Activated naive CD4-positive, alpha-beta T cell (primary cell): Measurements from ENCODE around the gene PLEKHG5.
A peak's percentile ranks its signal among the peaks of the same experiment; 100 is the strongest.

Experiments used
- DNase-seq, 4 experiments: peaks; one replicate each; lab custom pipeline; 2025; lab: John Stamatoyannopoulos, UW

PLEKHG5 gene

DNA sequence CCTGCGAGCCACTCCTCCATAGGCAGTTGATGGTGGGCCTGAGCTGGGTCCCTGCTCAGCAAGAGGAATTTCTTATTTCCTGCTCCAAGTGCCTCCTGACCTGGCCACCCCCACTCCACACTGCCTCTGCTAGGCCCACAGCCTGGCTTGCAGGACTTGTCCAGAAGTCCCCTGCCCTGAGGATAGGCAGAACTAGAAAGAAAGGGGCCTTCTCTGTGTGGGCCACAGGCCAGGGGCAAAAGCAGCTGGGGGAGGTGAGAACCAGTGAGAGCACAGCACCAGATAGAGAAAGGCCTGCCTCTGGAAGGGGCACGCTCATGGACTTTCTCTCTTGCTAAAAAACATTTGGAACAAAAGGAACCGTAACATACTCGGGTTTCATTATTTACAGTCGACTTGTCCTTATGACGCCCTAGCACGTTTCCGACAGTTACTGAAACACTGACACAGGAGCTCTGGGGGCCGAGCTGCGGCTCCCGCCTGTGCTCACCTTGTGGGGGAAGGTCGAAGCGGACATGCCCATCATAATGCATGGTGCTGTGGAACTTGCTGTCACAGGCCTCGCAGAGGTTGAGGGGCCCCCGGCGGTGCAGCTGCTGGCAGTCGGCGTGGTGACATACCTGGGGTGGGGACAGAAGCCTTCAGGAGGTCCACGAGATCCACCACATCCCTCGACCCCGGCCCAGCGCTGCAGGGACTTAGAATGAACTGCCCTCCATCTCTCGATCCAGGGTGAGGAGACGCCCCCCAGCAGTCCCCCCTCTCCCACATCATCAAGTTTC, 14.2 kb downstream of the PLEKHG5 start:
- no peak for DNase-seq

DNA sequence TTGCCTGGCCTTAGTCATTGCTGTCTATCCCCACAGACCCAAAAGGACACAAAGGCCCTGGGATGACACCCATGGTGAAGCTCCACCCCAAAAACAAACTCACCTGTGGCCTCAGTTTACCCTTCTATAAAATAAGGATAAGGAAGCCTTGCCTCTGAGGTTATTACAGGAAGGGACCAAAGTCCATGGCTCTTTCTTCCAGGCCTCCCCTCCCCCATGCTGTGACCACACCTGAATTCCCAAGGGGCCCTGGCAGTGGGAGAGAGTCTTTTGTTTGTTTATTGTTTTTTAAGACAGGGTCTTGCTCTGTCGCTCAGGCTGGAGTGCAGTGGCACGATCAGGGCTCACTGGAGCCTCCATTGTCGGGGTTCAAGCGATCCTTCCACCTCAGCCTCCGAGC, 15.0 kb downstream of the PLEKHG5 start:
- DNase-seq = no peak

DNA sequence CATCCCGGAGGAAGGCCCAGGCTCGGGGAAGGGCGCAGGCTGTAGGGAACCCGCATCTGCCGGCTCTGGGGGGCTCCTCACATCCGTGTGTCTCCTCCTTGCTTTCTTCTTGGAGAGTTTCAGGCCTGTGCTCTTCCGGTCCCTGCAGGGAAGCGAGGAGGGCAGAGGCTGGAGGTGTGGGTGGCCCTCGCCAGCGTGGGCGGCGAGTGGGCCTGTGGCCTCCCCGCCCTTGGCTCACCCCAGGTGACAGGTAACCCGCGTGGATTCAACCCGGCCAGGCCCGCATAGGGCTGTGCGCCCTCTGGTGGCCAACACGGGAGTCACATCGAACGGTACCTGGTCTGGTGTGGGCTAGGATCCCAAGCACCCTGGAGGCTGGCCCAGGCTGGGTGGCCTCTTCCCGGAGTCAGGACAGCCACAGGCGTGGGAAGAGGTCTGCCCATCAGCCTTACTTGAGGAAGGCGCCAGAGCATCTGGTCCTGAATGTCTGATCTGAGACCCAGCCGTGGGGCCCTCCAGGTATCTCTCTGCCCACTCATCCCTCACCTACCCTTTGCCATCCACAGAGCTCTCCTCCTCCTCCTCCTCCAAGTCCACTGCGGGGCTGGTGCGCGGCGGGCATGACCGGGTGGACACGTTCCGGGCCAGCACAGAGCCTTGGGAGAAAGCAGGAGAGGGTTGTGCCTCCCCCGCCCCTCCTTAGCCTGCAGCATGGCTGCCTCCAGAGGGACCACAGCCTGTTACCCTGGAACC, 15.9 kb downstream of the PLEKHG5 start:
- peak; percentile 55 to 79 (median 74) for DNase-seq

DNA sequence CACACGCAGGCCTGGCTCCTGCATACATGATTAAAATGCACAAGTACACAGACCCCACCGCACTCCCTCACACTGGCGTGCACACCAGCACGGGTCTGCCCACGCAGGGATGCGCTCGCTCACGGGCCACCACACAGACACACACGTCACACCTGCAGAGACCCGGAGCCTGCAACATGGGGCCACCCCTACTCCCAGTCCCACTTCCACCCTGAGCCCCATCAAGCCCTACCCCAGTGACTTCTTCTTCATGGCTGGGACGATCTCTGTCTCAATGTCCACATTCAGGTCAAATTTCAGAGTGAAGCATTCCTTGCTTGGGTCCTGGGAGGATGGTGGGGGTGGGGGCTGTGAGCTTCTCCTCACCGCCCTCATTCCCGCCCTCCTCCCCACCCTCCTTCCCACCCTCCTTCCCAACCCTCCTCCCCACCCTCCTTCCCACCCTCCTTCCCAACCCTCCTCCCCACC, 16.6 kb downstream of the PLEKHG5 start:
- no peak for DNase-seq

DNA sequence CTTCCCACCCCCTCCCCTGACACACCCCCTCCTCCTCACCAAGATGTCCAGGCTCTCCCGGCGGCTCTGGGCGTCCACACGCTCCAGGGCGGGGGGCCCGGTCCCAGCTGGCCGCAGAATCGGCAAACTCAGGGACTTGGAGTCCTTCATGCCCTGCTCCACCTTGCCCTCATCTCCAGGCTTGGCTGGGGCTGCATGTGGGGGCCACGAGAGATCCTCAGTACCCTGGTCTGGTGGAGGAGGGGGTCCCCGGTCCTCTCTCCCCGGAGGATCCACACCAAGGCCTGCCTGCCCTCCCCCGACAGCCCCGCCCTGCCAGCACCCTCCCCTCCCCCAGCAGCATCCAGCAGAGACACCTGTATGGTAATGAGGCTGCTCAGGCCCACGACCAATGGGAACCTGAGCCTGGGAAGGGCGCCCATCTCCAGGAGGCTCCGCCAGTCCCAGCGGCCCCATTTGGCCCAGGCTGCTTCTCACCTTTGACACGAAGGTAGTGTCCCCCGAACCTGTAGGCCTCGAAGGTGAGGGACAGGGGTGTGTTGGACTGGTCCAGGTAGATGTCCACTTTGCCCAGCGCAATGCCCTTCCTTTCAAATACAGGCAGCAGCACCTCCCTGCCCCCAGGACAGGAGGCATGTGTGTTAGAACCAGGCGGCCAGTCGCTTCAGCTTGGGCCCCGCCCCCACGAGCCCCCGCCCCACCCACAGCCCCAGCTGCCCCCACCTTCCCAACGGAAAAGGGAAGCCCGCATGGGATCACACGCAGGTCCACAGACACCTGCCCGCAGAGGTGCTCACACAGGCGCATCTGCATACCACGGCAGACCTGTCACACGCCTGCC, 17.3 kb downstream of the PLEKHG5 start:
- DNase-seq = no peak

DNA sequence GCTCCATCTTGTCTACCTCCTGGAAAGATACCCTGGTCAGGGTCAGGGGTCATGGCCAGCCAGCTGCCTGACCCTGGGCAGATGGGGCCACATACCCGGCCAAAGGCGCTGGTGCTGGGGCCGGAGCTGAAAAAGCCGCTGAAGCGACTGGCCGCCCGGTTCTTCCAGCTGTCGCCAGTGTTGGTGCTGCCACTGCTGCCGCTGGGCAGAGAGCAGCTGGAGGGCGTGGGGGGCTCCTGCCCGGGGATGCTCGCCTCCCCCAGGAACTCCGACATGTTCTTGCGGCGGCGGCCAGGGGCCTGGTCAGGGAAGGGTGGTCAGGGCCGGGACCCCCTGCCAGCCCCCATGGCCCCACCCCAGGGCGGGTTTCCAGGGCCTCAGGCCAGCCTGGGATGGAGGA, 18.3 kb downstream of the PLEKHG5 start:
- no peak for DNase-seq

DNA sequence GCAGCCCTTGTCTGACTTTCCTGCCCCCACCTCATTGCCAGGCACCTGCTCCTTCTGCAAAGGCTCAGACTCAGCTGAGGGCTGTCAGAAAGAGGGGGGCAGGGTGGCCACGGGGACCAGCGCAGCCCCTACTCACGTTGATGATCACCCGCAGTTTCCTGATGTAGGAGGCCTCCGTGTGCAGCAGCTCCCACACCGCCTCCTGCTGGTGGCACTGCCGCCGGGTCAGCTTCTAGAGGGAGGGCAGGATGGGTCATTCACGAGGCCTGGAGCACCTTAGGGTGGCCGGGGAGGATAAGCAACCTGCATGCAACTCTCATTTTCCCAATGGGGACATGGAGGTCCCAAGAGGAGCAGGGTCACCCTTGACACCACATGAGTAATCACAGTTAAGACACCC, 19.1 kb downstream of the PLEKHG5 start:
- no peak for DNase-seq

DNA sequence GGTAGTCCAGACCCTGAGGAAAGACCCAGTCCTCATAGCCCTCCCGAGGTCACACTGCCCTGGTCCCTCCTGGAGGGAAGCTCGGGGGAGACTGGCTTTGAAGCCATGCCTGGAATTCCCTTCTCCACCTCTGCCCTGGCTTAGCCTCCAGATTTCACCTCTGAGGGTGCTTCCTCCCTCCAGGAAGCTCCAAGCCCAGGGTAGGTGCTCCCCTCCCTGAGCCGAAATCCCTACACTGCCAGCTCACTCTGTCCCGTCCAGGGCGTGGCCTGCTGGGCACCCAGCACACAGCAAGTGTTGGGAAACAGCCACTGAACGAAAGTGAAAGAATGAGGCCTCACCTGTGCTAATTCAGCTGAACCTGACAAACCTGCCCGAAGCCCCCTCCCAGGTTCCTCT, 19.5 kb downstream of the PLEKHG5 start:
- DNase-seq = no peak

DNA sequence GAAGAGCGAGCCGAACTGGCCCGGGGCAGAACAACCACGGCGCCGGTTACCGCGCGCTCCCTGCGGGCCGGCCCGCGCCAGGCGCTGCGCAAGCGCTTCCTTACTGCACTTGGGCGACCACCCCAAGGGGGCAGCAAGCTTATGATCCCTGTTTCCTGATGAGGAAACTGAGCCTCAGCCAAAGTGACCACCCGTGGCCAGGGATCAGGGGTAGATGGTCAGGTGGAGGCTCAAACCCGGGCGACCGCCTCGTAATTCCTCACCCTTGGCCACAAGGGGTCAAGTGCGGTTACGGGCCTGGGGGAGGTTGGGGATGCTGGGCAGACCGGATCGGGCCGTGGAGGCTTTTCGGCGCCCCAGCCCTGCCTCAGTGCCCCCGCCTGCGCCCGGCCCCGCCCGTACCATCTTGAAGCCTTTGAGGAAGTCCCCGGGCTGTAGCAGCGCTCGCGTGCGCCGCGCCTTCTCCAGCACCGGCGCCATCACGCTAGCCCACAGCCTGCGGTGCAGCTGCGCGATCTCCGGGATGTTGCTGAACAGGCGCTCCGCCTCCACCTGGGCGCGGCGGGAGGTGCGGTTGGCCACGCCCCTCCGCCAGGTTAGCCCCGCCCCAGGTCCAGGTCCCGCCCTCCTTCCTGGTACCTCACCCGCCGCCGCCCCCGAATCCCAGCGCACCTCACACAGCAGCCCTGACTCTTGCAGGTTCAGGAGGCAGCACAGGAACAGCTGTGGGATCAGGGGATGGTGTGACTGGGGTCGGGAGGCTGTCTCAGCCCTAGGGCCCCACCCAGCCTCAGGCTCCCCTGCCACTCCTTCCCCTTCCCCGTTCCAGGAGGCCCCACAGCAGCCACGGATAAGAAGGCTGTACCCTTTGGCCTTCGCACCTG, 20.1 kb downstream of the PLEKHG5 start:
- DNase-seq = no peak

DNA sequence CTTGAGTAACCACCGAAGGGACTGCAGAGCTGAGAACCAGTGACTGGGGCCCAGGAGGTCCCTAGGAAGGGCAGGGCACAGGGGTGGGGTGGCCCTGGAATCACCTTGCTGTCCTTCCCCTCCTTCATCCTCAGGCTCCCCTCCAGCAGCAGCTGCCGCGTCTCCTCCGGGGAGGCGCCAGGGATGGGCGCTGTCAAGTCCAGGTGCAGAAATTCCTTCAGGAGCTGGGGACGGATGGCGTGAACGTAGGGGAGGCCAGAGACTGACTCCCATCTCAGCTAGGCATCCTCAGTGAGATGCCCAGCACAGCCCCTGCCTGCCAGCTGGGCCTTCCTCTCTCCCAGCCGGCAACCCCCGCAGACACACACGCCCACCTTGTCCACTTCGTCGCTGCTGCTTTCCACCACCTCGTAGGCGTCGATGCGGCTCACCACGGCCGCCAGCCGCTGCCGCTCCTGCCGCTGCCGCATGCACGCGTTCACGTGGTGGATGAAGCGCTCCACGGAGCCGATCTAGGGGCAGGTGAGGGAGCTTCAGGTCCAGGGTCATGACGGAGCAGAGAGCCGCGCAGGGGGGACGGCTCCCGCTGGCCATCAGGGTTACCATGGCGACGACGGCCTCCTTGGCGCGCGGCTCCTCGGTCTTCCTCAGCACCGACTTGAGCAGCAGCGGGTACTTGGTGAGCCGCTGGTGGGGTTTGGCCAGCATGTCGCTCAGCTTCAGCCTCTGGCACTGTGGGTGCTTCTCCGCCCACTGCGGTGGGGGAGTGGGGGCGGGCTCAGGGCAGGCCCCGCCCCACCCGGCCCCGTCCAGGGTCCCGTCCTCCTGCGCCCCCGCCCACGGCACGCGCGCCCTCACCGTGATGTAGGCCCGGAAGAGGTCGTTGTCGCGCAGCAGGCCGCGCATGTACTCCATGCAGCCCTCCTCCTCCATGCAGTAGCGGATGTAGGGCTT, 21.1 kb downstream of the PLEKHG5 start:
- DNase-seq = no peak

DNA sequence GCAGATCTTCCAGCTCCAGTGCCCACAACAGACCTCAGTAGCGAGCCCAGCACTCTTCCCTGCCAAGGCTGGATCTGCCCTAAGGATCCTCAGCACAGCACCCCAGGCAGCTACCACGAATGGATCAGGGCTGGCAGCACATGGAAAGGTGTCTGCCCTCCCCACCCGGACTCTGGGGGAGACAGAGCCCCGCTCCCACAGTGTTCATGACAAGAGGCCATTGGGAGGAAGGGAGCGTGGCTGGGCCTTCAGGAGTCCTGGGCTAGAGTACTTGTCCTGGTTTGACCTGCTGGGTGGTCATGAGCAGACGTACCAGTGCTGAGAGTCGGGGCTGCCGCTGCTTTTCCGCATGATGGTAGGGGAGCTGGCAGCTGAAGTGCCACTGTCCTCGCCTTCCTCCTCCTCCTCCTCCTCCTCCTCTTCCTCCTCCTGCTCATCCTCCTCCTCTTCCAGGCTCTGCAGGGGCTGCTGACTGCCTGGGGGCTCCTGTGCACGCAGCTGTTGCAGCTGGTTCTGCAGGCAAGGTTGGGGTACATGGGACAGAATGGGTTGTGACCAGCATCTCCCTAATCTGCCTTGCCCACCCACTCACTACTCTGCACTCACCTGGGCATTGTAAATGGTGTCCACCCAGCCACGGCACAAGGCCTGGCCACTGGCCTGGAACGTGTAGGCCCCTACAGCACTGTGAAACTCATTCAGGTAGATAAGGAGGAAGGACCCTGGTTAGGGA, 22.6 kb downstream of the PLEKHG5 start:
- DNase-seq = no peak

DNA sequence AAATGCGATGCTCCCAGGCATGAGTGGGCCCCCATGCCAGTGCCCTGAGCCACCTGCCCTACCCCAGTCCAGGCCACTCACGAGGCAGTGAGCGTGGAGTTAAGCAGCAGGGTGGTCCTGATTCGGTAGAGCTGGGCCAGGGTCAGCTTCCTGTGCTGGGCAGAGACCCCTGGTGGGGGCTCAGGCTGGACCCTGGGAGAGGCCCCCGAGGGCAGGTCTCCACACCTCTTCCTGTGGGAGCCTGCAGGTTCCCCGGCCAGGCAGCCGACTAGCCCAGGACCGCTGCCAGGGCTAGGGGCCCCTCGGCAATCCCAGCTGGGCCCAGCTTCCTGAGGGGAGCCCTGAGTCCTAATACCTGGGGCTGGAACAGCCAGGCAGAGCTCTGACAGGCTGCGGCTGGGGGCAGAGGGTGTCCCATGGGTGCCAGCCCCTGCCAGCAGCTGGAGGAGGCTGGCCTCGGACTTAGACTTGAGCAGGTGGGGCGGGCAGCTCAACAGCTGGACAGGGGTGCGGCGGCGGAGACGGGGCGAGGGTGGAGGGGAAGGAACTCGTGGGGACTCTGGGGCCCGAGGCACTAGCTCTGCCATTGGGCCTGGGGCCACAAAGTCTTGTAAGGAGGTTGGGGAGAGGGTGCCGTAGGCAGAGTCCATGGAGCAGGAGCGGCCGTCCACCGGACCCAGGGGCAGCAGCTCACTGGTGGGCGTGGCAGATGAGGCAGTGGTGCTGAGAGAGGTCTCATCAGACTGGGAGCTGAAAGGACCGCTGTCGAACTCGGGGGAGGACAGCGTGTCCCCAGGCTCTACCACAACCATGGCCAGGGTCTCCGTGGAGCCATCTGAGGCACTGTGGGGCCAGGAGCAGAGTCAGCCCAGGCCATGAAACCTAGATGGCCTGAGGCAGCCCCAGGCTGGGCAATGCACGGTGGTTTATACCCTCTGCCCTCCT, 23.5 kb downstream of the PLEKHG5 start:
- DNase-seq = no peak

DNA sequence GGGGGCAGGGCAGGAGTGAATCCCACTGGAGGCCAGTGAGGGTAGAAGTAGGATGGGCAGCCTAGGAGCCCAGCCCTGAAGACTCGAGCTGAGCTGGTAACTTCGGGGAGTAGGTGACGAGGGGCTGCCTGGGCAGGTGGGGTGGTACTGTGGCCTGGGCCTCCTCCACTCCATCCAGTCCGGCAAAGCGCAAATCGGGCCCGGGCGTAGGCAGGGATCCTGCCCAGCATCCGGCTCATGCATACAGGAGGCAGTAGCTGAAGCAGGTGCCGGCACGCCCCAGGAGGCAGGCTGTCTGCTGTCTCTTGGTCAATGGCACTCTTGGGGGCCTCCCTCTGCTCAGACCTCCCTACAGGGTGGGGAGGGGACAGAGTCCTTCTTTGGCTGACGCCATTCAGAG, 24.2 kb downstream of the PLEKHG5 start:
- no peak for DNase-seq

DNA sequence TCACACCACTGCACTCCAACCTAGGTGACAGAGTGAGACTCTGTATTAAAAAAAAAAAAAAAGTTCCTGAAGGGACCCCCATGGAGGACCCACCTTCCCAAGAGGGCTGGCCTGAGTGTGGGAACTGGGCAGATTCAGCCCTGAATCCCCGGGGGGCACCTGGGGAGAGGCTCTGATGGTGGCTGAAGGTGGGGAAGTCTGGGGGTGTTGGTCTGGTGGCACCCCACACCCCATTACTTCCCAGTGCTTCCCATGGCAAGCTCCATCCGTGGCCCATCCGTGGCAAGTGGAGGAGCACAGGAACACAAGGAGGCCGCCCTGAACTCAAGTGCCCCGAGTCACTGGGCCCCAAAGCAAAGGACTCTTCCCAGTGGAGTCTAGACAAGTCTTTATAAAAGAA, 24.7 kb downstream of the PLEKHG5 start:
- DNase-seq = no peak

DNA sequence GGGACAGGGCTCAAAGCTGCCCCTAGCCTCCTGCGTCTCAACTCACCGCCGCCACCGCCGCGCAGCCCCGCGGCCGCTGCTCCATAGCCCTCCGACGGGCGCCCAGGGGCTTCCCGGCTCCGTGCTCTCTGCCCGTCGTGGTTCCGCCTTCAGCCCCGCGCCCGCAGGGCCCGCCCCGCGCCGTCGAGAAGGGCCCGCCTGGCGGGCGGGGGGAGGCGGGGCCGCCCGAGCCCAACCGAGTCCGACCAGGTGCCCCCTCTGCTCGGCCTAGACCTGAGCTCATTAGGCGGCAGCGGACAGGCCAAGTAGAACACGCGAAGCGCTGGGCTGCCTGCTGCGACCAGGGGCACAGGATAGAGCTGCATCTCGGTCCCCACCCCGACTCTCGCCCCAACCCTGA, 25.4 kb downstream of the PLEKHG5 start, which contains the start of gene TNFRSF25:
Gene TNFRSF25 (minus strand): TSS at position 151 of the 400 bp plus-strand sequence. CDS start 66 bp downstream, at position 85.
- DNase-seq = peak in 3 of 4 experiments; percentile 33 to 56 (median 44)

DNA sequence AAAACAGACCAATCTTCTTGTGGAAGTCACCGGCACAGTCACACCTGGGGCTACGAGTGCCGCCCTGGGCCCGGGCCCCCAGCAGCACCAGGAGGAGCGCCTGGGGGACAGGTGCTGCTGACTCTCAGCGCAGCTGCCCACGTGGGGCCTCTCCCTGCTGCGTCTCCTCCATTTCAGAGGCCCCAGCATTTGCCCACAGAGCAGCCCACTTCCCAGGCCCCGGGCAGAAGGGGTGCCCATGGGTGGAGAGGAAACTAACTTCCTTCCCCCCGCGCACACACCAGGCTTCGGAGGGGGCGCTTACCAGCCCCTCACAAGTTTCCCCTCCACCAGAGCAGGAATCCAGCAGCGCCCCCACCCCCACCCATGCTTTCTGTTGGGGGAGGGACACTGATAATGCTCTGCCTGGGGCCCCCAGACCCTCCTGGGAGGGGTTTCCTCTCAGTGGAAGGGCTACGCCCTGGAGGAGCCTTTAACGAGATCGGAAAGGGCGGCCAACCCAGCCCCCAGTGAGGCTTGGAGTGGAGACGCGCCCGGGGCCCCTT, 25.9 kb downstream of the PLEKHG5 start:
- peak in 3 of 4 experiments; percentile 20 to 55 (median 46) for DNase-seq

DNA sequence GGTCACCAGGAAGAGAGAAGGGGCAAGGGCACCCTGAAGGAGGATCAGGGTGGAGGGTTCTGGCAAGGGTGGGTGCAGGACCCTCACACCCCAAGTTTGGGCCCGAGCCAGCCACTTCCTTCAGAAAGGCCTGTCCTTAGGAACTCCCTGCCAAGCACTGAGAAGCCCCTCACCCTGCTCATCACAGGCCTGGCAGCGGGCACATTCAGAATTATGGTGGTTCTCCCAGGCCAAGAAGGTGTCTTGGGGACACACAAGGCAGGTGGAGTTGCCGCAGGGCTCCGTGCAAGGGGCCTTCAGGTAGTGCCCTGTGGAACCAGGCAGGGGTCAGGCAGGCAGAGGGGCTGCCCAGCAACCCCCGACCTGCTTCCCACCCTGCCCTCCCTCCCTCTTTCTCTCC, 26.6 kb downstream of the PLEKHG5 start:
- DNase-seq = no peak

DNA sequence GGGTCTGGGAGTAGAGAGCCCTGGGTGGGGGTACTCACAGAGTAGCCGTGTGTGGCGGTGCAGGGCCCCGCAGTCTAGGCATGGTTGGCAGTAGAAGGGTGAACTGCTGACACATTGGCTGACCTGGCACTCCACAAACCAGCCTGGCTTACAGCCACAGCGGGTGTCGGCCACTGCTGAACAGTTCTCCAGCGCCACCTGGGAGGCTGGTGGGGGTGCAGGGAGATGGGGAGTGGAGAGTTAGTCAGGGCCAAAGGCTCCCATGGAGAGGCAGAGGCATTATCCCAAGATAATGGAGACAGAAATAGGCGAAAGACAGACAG, 27.0 kb downstream of the PLEKHG5 start:
- DNase-seq = no peak
